Sigmoid colon (tissue), 7 donors: ENCODE measurements around the gene KCNIP4. TPM values are rescaled to one million over a fixed set of nuclear protein-coding genes. Genes with fewer than 3 reads are reported as not detected.
A peak's percentile ranks its signal among the peaks of the same experiment; 100 is the strongest.

Source experiments
- DNase-seq: peaks from one replicate; pipeline ENCODE4 v3.0.0-alpha.2; 2019
- H3K27ac ChIP-seq, 4 donors: fragments of 200-600 bp; sonication (generic); one replicate each; pipeline ENCODE4 v1.5.1; 2016 to 2019; ENCODE audit warnings: mild to moderate bottlenecking in 1 of 4
- H3K27me3 ChIP-seq, 3 donors: fragments of 200-600 bp; sonication (generic); one replicate each; pipeline ENCODE4 v1.5.1; 2019; ENCODE audit warnings: mild to moderate bottlenecking in 1 of 3
- H3K36me3 ChIP-seq, 4 donors: fragments of 200-600 bp; sonication (generic); one replicate each; pipeline ENCODE4 v1.5.1; 2016 to 2019
- H3K4me1 ChIP-seq, 4 donors: fragments of 200-600 bp; sonication (generic); one replicate each; pipeline ENCODE4 v1.5.1; 2017 to 2019
- H3K4me3 ChIP-seq, 4 donors: fragments of 200-600 bp; sonication (generic); one replicate each; pipeline ENCODE4 v1.5.1; 2017 to 2019; ENCODE audit warnings: mild to moderate bottlenecking in 2 of 4, moderate library complexity in 1 of 4
- H3K9me3 ChIP-seq, 4 donors: fragments of 200-600 bp in 3 of 4; sonication (generic) in 3 of 4; one replicate each; pipeline versions ENCODE4 v1.5.1 to v1.6.1; 2013 to 2019
- EP300 ChIP-seq, 4 donors: sonication (generic); formaldehyde crosslinking; IDR thresholded peaks; one replicate each; pipeline ENCODE4 v1.6.1; 2017; ENCODE audit warnings: antibody characterized with exemption in 4 of 4
- POLR2A ChIP-seq, 2 donors: fragments of 450-650 bp; IDR thresholded peaks; one replicate each; pipeline ENCODE4 v1.6.1; 2016; ENCODE audit warnings: antibody characterized with exemption in 2 of 2, mild to moderate bottlenecking in 2 of 2, moderate library complexity in 2 of 2
- POLR2AphosphoS5 ChIP-seq, 4 donors: sonication (generic); formaldehyde crosslinking; IDR thresholded peaks; one replicate each; pipeline ENCODE4 v1.6.1; 2017; ENCODE audit warnings: antibody characterized with exemption in 4 of 4
- WGBS, 2 donors: extraction: QIAGEN DNeasy Blood & Tissue Kit; methylation state at CpG; one replicate each; pipeline ENCODE4 v1.1.7; 2013; 5-methylcytosine and 5-hydroxymethylcytosine counted together
- intact Hi-C: fragments of 100-400 bp; cut with DNase I; formaldehyde crosslinking; loops from one replicate; pipeline ENCODE4 v1.15.1; 2023
- polyA plus RNA-seq, 3 donors: library from polyadenylated mRNA; stranded (reverse); fragments of 200-250 nt; gene quantifications; one replicate each; pipeline ENCODE4 v1.2.3, GENCODE V29; 2013
- total RNA-seq, 4 donors: library from RNA; depleted of rRNA; stranded (reverse); fragments of >200 nt; gene quantifications; one replicate each; pipeline ENCODE4 v1.1.0, GENCODE V29; 2016
- TF ChIP-seq, protein P1 (sequence below), 4 experiments: fragments of 450-650 bp in 3 of 4; fragments of 200-600 bp in 1 of 4; IDR thresholded peaks; one replicate each; pipeline ENCODE4 v1.5.1; 2016 to 2019; ENCODE audit warnings: antibody characterized with exemption in 4 of 4, mild to moderate bottlenecking in 3 of 4, moderate library complexity in 2 of 4
- donor health status: healthy with polysubstance abuse.
- donor health status: Bipolar disorder and iron deficiency.
- donor health status: healthy.

KCNIP4 gene
- total and polyA plus RNA-seq, 7 donors: 0.60 to 28.5 (median 14.0) TPM; not detected in 1

- 52 to 53% methylated on average over 9 of the region's 9 CpGs for WGBS, 2 donors
- H3K27ac ChIP-seq: no peak overlapping the region
- H3K4me1 ChIP-seq: no peaks in the 10 kb centered on the region
- intact Hi-C loops: loop anchor here (2.0 kb wide), 1 partner anchor 697 kb away; no protein-coding TSS in a partner anchor
- TF ChIP-seq, protein P1, sequence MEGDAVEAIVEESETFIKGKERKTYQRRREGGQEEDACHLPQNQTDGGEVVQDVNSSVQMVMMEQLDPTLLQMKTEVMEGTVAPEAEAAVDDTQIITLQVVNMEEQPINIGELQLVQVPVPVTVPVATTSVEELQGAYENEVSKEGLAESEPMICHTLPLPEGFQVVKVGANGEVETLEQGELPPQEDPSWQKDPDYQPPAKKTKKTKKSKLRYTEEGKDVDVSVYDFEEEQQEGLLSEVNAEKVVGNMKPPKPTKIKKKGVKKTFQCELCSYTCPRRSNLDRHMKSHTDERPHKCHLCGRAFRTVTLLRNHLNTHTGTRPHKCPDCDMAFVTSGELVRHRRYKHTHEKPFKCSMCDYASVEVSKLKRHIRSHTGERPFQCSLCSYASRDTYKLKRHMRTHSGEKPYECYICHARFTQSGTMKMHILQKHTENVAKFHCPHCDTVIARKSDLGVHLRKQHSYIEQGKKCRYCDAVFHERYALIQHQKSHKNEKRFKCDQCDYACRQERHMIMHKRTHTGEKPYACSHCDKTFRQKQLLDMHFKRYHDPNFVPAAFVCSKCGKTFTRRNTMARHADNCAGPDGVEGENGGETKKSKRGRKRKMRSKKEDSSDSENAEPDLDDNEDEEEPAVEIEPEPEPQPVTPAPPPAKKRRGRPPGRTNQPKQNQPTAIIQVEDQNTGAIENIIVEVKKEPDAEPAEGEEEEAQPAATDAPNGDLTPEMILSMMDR (IDR thresholded peaks at IDR 0.05): peak in 3 of 4 experiments; percentile 26 to 55 (median 31)
- TF ChIP-seq EP300 (IDR thresholded peaks at IDR 0.05): no peak
- H3K9me3 ChIP-seq: no peaks in the 10 kb centered on the region
- H3K4me3 ChIP-seq: no peak overlapping the region
- no peaks in the 10 kb centered on the region for H3K27me3 ChIP-seq
- H3K36me3 ChIP-seq: no peaks in the 10 kb centered on the region
- no peak for DNase-seq
Measured at GRCh38 chr4:21469438-21470300, 478.9 kb downstream of the KCNIP4 start.

DNA sequence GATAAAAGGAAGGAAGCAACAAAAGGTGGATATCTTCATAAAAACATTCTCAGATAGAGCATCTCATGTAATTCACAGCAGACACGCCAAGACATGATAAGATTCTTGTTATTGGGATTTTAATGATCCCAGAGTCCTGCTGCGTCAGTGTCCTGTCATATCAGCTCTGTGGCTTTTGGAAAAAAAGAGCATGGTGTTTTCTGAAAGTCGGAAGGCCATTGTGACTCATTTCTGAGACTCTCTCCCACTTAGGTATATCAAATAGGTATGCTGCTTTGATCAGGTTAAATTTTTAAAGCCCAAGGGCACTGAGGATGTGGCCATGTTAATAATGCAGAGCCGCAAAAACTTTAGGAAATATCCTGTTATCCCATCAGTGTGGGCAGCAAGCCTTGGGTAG lies 481.0 kb downstream of the KCNIP4 start:
- Histone ChIP-seq H3K4me3 (no peak overlapping the region), H3K36me3 (no peaks in the 10 kb centered on the region), H3K9me3 (no peaks in the 10 kb centered on the region), H3K27me3 (no peaks in the 10 kb centered on the region), H3K4me1 (no peaks in the 10 kb centered on the region), H3K27ac (no peak overlapping the region)
- DNase-seq: no peak
- intact Hi-C loops: no loop called here
- WGBS, 2 donors: 79 to 87% methylated on average over 4 of the region's 4 CpGs
- TF ChIP-seq POLR2A (IDR thresholded peaks at IDR 0.05) (no peak), POLR2AphosphoS5 (IDR thresholded peaks at IDR 0.05) (no peak), EP300 (IDR thresholded peaks at IDR 0.05) (no peak)
- TF ChIP-seq, protein P1 (IDR thresholded peaks at IDR 0.05): no peak

DNA sequence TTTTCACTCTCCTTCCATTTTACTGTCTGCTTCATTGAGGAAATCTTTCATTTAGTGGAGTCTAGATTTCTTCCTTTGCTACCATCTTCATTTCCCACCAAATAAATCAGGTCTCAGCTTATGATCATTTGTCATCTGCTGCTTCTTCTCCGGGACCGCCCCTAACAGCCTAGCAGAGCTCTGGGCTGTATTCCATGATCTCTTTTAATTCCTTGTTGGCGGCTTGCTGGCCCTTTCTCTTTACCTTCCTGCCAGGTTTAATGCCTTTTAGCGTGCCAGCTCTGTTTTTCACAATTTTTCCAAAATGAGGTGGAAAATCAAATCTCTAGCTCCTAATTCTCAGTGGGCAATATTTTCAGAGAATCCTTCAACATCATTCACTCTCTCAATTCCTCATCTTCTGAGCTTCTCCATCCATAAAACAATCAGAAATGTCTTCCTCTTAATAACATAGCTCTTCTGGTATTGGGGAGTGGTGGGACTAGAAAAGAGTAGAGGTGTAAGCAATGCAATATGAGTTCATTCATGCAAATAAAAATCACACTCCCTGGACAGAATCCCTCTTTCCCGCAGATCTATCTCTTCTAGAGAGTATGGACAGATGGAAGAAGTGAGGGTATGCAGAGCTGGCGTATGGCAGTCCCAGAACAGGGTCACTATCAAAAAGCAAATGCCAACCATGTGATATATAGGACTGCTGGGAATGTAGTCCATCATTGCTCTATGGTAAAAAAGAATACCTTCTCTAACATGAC lies 491.3 kb downstream of the KCNIP4 start:
- Histone ChIP-seq H3K27me3 (no peaks in the 10 kb centered on the region), H3K9me3 (no peaks in the 10 kb centered on the region), H3K4me1 (no peaks in the 10 kb centered on the region), H3K4me3 (no peak overlapping the region), H3K27ac (no peak overlapping the region), H3K36me3 (no peaks in the 10 kb centered on the region)
- TF ChIP-seq POLR2A (IDR thresholded peaks at IDR 0.05) (no peak), POLR2AphosphoS5 (IDR thresholded peaks at IDR 0.05) (no peak), EP300 (IDR thresholded peaks at IDR 0.05) (no peak)
- TF ChIP-seq, protein P1 (IDR thresholded peaks at IDR 0.05): no peak
- WGBS, 2 donors: 74 to 76% methylated on average over 6 of the region's 6 CpGs
- intact Hi-C loops: no loop called here
- no peak for DNase-seq

- no peak for DNase-seq
- H3K4me3 ChIP-seq: no peak overlapping the region
- H3K9me3 ChIP-seq: no peaks in the 10 kb centered on the region
- no peak for TF ChIP-seq POLR2AphosphoS5 (IDR thresholded peaks at IDR 0.05)
- no peak for TF ChIP-seq POLR2A (IDR thresholded peaks at IDR 0.05)
- TF ChIP-seq, protein P1 (IDR thresholded peaks at IDR 0.05): no peak
- TF ChIP-seq EP300 (IDR thresholded peaks at IDR 0.05): no peak
- H3K4me1 ChIP-seq: no peaks in the 10 kb centered on the region
- H3K27me3 ChIP-seq: no peaks in the 10 kb centered on the region
- H3K27ac ChIP-seq: no peak overlapping the region
- 15 to 45% methylated on average over 1 of the region's 1 CpG for WGBS, 2 donors
- intact Hi-C loops: no loop called here
- no peaks in the 10 kb centered on the region for H3K36me3 ChIP-seq
Measured at GRCh38 chr4:21454831-21455230, 493.7 kb downstream of the KCNIP4 start.
